Dermis microvascular lymphatic vessel endothelial cell (primary cell): ENCODE measurements around the gene IQSEC3. TPM values are rescaled to one million over a fixed set of nuclear protein-coding genes. Genes with fewer than 3 reads are reported as not detected.
"Not testable (repeated sequence)": the region's sequence is repeated elsewhere in the genome, so short reads cannot be mapped to it uniquely, and the experiment has no call there.

Experiments
- DNase-seq, 2 donors: peaks; one replicate each; pipeline versions ENCODE4 v3.0.0 to v3.0.0-alpha.2; 2010; ENCODE audit warnings: low read depth in 2 of 2
- total RNA-seq: library from RNA; depleted of rRNA; stranded (reverse); fragments of >200 nt; gene quantifications from 2 replicates; pipeline ENCODE4 v1.2.1, GENCODE V29; 2014

Gene IQSEC3
- total RNA-seq, 1 donor from 2014 or later, result 0.13 TPM

- no peak for DNase-seq
These were observed 146.4 kb downstream of the IQSEC3 start for GRCh38 chr12:212715-213526.

- DNase-seq, result no peak
These were observed 147.0 kb downstream of the IQSEC3 start for GRCh38 chr12:213527-213932.

GRCh38 chr12:214003-214741 lies 147.6 kb downstream of the IQSEC3 start, which contains the start of gene SLC6A12:
TSS of gene SLC6A12 (minus strand) at chr12:214157. CDS start at chr12:209986, 4,171 bp downstream.
- DNase-seq, result no peak

- no peak for DNase-seq
These were observed 148.5 kb downstream of the IQSEC3 start for GRCh38 chr12:215116-215515.

- not testable (repeated sequence) for DNase-seq
These were observed 150.5 kb downstream of the IQSEC3 start for GRCh38 chr12:217029-217428.

GRCh38 chr12:218221-218620 lies 151.7 kb downstream of the IQSEC3 start:
- no peak for DNase-seq

- no peak for DNase-seq
These were observed 152.4 kb downstream of the IQSEC3 start for GRCh38 chr12:218728-219590.

- peak in 1 of 2 donors; percentile 32 for DNase-seq
These were observed 153.4 kb downstream of the IQSEC3 start for GRCh38 chr12:219891-220352.

- DNase-seq, result no peak
These were observed 153.9 kb downstream of the IQSEC3 start for GRCh38 chr12:220491-220890.

GRCh38 chr12:220946-221550 lies 154.5 kb downstream of the IQSEC3 start:
- no peak for DNase-seq

- DNase-seq, result no peak
These were observed 155.2 kb downstream of the IQSEC3 start for GRCh38 chr12:221736-222135.

- no peak for DNase-seq
These were observed 157.3 kb downstream of the IQSEC3 start for GRCh38 chr12:223841-224240.

GRCh38 chr12:224330-224729 lies 157.8 kb downstream of the IQSEC3 start:
- no peak for DNase-seq

GRCh38 chr12:225012-225411 lies 158.4 kb downstream of the IQSEC3 start:
- no peak for DNase-seq

GRCh38 chr12:226401-226800 lies 159.8 kb downstream of the IQSEC3 start:
- DNase-seq, result no peak

- no peak for DNase-seq
These were observed 160.8 kb downstream of the IQSEC3 start for GRCh38 chr12:227286-227915.
